Measurements from ENCODE around the gene EIPR1.

DNA sequence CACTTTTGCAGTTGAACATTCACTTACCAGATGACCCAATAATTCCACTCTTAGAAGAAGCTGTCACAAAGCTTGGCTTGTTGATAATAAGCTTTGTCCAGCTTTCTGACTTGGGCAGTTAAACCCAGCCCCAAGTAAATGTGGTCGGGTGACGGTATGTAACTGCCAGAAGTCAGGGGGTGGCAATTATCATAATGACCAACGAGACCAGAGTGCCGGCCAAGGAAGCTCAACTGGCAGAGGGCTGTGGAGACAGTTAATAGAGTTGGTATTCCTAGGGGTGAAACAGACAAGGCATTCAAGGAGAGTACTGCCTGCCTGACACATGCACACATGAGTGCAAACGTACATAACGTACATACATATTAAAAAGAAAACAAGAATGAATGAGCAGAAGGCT is 116.7 kb downstream of the EIPR1 start:
- no peak for TF ChIP-seq POLR2AphosphoS5 (IDR thresholded peaks at IDR 0.05; ENCODE audit: borderline replicate concordance, low read depth, low read length)
- no peak for TF ChIP-seq EZH2 (IDR thresholded peaks at IDR 0.05)
- no peak for TF ChIP-seq FOXP2 (optimal IDR thresholded peaks at IDR 0.05; ENCODE audit: control extremely low read depth, extremely low read length, insufficient read depth)

Measured in SK-N-MC (cell line).